ENCODE measurements around the gene DGKI. TPM values are rescaled to one million over a fixed set of nuclear protein-coding genes. Genes with fewer than 3 reads are reported as not detected.
A peak's percentile ranks its signal among the peaks of the same experiment; 100 is the strongest.

The DGKI gene
- total and polyA plus RNA-seq, 9 of the 15 experiments (the other 6 are each of a cell fraction or from before 2014, with no cell fraction given): 0.11 to 0.54 (median 0.15) TPM; not detected in 5

GRCh38 chr7:137882261-137882668 is 35.5 kb upstream of the DGKI start (continued):
- TF ChIP-seq ARID1B (IDR thresholded peaks at IDR 0.05) (peak; percentile 85), ZNF280B (CRISPR knock-in tag; IDR thresholded peaks at IDR 0.05) (no peak), ZNF584 (CRISPR knock-in tag; IDR thresholded peaks at IDR 0.05; ENCODE audit: low read depth) (no peak), TRIM28 (IDR thresholded peaks at IDR 0.05) (peak; percentile 75; the same call in 1 of the 2 replicates), CBX5 (IDR thresholded peaks at IDR 0.05; ENCODE audit: borderline replicate concordance, low read depth) (peak; percentile 39; the same call in 1 of the 2 replicates), BRD4 (IDR thresholded peaks at IDR 0.05) (no peak), YY1 (IDR thresholded peaks at IDR 0.05; ENCODE audit: borderline replicate concordance in 1 of 3, control insufficient read depth in 1 of 3, extremely low read depth in 1 of 3, insufficient read depth in 3 of 3, insufficient read length in 1 of 3, insufficient replicate concordance in 2 of 3, low read depth in 1 of 3, low read length in 2 of 3) (peak in 1 of 3 experiments; percentile 44), MAFF (IDR thresholded peaks at IDR 0.05; ENCODE audit: low read length) (peak; percentile 71), SMAD4 (CRISPR knock-in tag; conservative IDR thresholded peaks at IDR 0.05) (0 out of 2 replicates have a peak, but pooled peaks have one; percentile 27), TFAP4 (CRISPR knock-in tag; IDR thresholded peaks at IDR 0.05; ENCODE audit: borderline replicate concordance) (0 out of 2 replicates have a peak, but pooled peaks have one; percentile 57), FOXK1 (CRISPR knock-in tag; IDR thresholded peaks at IDR 0.05; ENCODE audit: borderline replicate concordance) (0 out of 2 replicates have a peak, but pooled peaks have one; percentile 17), CBX3 (IDR thresholded peaks at IDR 0.05; ENCODE audit: borderline replicate concordance in 1 of 2, low read length in 2 of 2) (peak in 1 of 2 experiments; percentile 95; a peak in 1 of 3 replicates), NRF1 (conservative IDR thresholded peaks at IDR 0.05 in 1 of 2, IDR thresholded peaks at IDR 0.05 in 1 of 2) (peak in 1 of 2 experiments; percentile 28; a peak in 2 of 4 replicates), ZMIZ1 (IDR thresholded peaks at IDR 0.05; ENCODE audit: low read depth in 2 of 2, low read length in 2 of 2) (0 out of 4 replicates have a peak, but pooled peaks of 1 of the 2 experiments have one; percentile 44), ZBTB11 (CRISPR knock-in tag; IDR thresholded peaks at IDR 0.05) (peak in 1 of 3 experiments; percentile 65; a peak in 2 of 6 replicates), ZNF79 (CRISPR knock-in tag; IDR thresholded peaks at IDR 0.05; ENCODE audit: low read depth) (no peak), SMARCA5 (IDR thresholded peaks at IDR 0.05) (peak; percentile 73; the same call in 1 of the 2 replicates)
